T-helper 1 cell treated with Interleukin-12 subunit alpha and Interleukin-12 subunit beta and Interleukin-4 antibody, amounts not matched to agents 30 ng/mL and 1 ng/mL, for 36 hours (primary cell): ENCODE data around the gene NELL1. TPM values are rescaled to one million over a fixed set of nuclear protein-coding genes. Genes with fewer than 3 reads are reported as not detected.
"Not testable (repeated sequence)": the region's sequence is repeated elsewhere in the genome, so short reads cannot be mapped to it uniquely, and the experiment has no call there.

Experiments
- intact Hi-C: fragments of 100-400 bp; cut with micrococcal nuclease; formaldehyde crosslinking; loops from one replicate; pipeline ENCODE4 v1.15.1; 2024
- total RNA-seq: library from RNA; stranded (reverse); gene quantifications from 2 replicates; pipeline ENCODE4 v1.2.3, GENCODE V29; 2022

NELL1 gene
- total RNA-seq, 1 donor from 2014 or later: not detected

- intact Hi-C loops: no loop called here
These were observed 435.3 kb downstream of the NELL1 start for GRCh38 chr11:21104641-21105040.

GRCh38 chr11:21105196-21105917 lies 436.0 kb downstream of the NELL1 start:
- intact Hi-C loops: no loop called here

GRCh38 chr11:21109341-21109740 lies 440.0 kb downstream of the NELL1 start:
- intact Hi-C loops: no loop called here

- intact Hi-C loops: no loop called here
These were observed 441.0 kb downstream of the NELL1 start for GRCh38 chr11:21110415-21110814.

- intact Hi-C loops: no loop called here
These were observed 444.5 kb downstream of the NELL1 start for GRCh38 chr11:21113876-21114275.

- intact Hi-C loops: no loop called here
These were observed 446.6 kb downstream of the NELL1 start for GRCh38 chr11:21116009-21116408.

- intact Hi-C loops: no loop called here
These were observed 450.0 kb downstream of the NELL1 start for GRCh38 chr11:21119411-21119810.

- intact Hi-C loops: no loop called here
These were observed 452.6 kb downstream of the NELL1 start for GRCh38 chr11:21121991-21122390.

- intact Hi-C loops: no loop called here
These were observed 453.1 kb downstream of the NELL1 start for GRCh38 chr11:21122523-21122922.

GRCh38 chr11:21132146-21132720 lies 462.8 kb downstream of the NELL1 start:
- intact Hi-C loops: loop anchor here (10.0 kb wide), 1 partner anchor 57 kb away; no protein-coding TSS in a partner anchor

GRCh38 chr11:21133244-21133643 lies 463.9 kb downstream of the NELL1 start:
- intact Hi-C loops: loop anchor here (10.0 kb wide), 1 partner anchor 58 kb away; no protein-coding TSS in a partner anchor

- intact Hi-C loops: loop anchor here (10.0 kb wide), 1 partner anchor 59 kb away; no protein-coding TSS in a partner anchor
These were observed 464.3 kb downstream of the NELL1 start for GRCh38 chr11:21133722-21134121.

- intact Hi-C loops: loop anchor here (10.0 kb wide), 1 partner anchor 63 kb away; no protein-coding TSS in a partner anchor
These were observed 468.4 kb downstream of the NELL1 start for GRCh38 chr11:21137803-21138202.

- intact Hi-C loops: not testable (repeated sequence)
These were observed 472.2 kb downstream of the NELL1 start for GRCh38 chr11:21141557-21141956.

- intact Hi-C loops: no loop called here
These were observed 472.6 kb downstream of the NELL1 start for GRCh38 chr11:21142007-21142406.

GRCh38 chr11:21144531-21144930 lies 475.1 kb downstream of the NELL1 start:
- intact Hi-C loops: no loop called here

GRCh38 chr11:21148376-21148775 lies 479.0 kb downstream of the NELL1 start:
- intact Hi-C loops: no loop called here

GRCh38 chr11:21160140-21160539 lies 490.8 kb downstream of the NELL1 start:
- intact Hi-C loops: no loop called here

- intact Hi-C loops: no loop called here
These were observed 500.3 kb downstream of the NELL1 start for GRCh38 chr11:21169639-21170038.

- intact Hi-C loops: no loop called here
These were observed 504.1 kb downstream of the NELL1 start for GRCh38 chr11:21173476-21173875.

GRCh38 chr11:21174781-21175180 lies 505.4 kb downstream of the NELL1 start:
- intact Hi-C loops: no loop called here

- intact Hi-C loops: no loop called here
These were observed 508.0 kb downstream of the NELL1 start for GRCh38 chr11:21177379-21177778.

- intact Hi-C loops: no loop called here
These were observed 510.4 kb downstream of the NELL1 start for GRCh38 chr11:21179770-21180169.
